Measurements from ENCODE around the gene EXTL2. TPM values are rescaled to one million over a fixed set of nuclear protein-coding genes. Genes with fewer than 3 reads are reported as not detected.

The EXTL2 gene
- total and polyA plus RNA-seq, 2 donors (not counting 1 experiment from before 2014, with no cell fraction given), result 1.7 to 4.6 TPM

- no peak for ATAC-seq (ENCODE audit: low read depth)
- WGBS (ENCODE audit: insufficient coverage), result 100% methylated on average over 2 of the region's 4 CpGs
- no peak overlapping the region for H3K4me2 ChIP-seq (replicated peaks; ENCODE audit: low read depth, low read length, poor library complexity, severe bottlenecking)
- H3K9ac ChIP-seq (ENCODE audit: low read length), result no peak overlapping the region
- intact Hi-C loops (cut with micrococcal nuclease), result no loop called here
- no peaks in the 10 kb centered on the region for H3K79me2 ChIP-seq (ENCODE audit: control insufficient read depth, insufficient read depth, low read length)
- no peaks in the 10 kb centered on the region for H3K4me1 ChIP-seq (ENCODE audit: control insufficient read depth in 2 of 2, insufficient read depth in 2 of 2, low read length in 2 of 2)
- H3K4me3 Mint-ChIP-seq, result no peak overlapping the region
- H3K27me3 ChIP-seq (replicated peaks in 1 of 4; ENCODE audit: control extremely low read depth in 1 of 4, control insufficient read depth in 3 of 4, insufficient read depth in 4 of 4, low read length in 3 of 4), result no peaks in the 10 kb centered on the region
- peaks cover 0 to 1% (median under 1%) of the 10 kb centered on the region in 3 donors for H3K9me3 ChIP-seq (ENCODE audit: control extremely low read depth in 1 of 3, control insufficient read depth in 2 of 3, insufficient read depth in 1 of 3, low read length in 2 of 3)
- no peaks in the 10 kb centered on the region for H3K27me3 Mint-ChIP-seq
- H3K27ac Mint-ChIP-seq, result no peak overlapping the region
- POLR2A ChIA-PET, result no interaction called here
- H3K36me3 ChIP-seq (replicated peaks in 1 of 2; ENCODE audit: control extremely low read depth in 1 of 2, control insufficient read depth in 1 of 2, extremely low read depth in 1 of 2, insufficient read depth in 2 of 2, low read length in 1 of 2), result peaks cover 0 to 2% of the 10 kb centered on the region in 2 experiments
- H3K9me3 Mint-ChIP-seq (ENCODE audit: insufficient read depth), result no peaks in the 10 kb centered on the region
- H3K4me3 ChIP-seq (ENCODE audit: control extremely low read depth in 1 of 5, extremely low read depth in 1 of 5, insufficient read depth in 1 of 5, low read depth in 2 of 5, low read length in 4 of 5), result no peak overlapping the region
- CTCF ChIA-PET, result no interaction called here
- no peaks in the 10 kb centered on the region for H4K20me1 ChIP-seq (ENCODE audit: control insufficient read depth, insufficient read depth, low read length, poor library complexity, severe bottlenecking)
- DNase-seq, result no peak
- no peaks in the 10 kb centered on the region for H3K4me1 Mint-ChIP-seq
- TF ChIP-seq, protein P1, sequence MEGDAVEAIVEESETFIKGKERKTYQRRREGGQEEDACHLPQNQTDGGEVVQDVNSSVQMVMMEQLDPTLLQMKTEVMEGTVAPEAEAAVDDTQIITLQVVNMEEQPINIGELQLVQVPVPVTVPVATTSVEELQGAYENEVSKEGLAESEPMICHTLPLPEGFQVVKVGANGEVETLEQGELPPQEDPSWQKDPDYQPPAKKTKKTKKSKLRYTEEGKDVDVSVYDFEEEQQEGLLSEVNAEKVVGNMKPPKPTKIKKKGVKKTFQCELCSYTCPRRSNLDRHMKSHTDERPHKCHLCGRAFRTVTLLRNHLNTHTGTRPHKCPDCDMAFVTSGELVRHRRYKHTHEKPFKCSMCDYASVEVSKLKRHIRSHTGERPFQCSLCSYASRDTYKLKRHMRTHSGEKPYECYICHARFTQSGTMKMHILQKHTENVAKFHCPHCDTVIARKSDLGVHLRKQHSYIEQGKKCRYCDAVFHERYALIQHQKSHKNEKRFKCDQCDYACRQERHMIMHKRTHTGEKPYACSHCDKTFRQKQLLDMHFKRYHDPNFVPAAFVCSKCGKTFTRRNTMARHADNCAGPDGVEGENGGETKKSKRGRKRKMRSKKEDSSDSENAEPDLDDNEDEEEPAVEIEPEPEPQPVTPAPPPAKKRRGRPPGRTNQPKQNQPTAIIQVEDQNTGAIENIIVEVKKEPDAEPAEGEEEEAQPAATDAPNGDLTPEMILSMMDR (IDR thresholded peaks at IDR 0.05), result no peak
- TF ChIP-seq EZH2 (IDR thresholded peaks at IDR 0.05; ENCODE audit: borderline replicate concordance, insufficient read depth, low read depth, low read length, poor library complexity, severe bottlenecking), result no peak
- no peak overlapping the region for H3K27ac ChIP-seq (ENCODE audit: low read length in 2 of 2)
- no peak overlapping the region for H2AFZ ChIP-seq (ENCODE audit: insufficient read depth, low read depth, low read length, poor library complexity, severe bottlenecking)
These were observed 10.7 kb downstream of the EXTL2 start for GRCh38 chr1:100883963-100884362.

DNA sequence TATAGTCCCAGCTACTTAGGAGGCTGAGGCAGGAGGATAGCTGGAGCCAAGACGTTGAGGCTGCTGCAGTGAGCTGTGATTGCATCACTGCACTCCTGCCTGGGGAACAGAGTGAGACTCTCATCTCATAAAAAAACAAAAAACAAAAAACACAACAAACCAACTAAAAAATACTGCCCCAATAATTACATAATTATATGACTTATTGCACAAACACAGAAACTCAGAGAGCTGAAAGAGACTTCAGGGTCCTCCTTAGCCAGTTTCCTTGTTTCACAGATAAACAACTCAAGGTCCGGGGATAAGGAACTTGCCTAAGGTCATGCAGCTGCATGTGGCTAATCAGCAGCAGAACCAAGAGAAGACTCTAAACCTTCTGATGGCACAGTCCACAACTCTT is 11.9 kb downstream of the EXTL2 start:
- Mint-ChIP-seq H3K9me3 (ENCODE audit: insufficient read depth) (no peaks in the 10 kb centered on the region), H3K27ac (no peak overlapping the region), H3K27me3 (no peaks in the 10 kb centered on the region), H3K4me1 (no peaks in the 10 kb centered on the region), H3K4me3 (no peak overlapping the region)
- TF ChIP-seq, protein P1 (IDR thresholded peaks at IDR 0.05), result no peak
- no peak for TF ChIP-seq EZH2 (IDR thresholded peaks at IDR 0.05; ENCODE audit: borderline replicate concordance, insufficient read depth, low read depth, low read length, poor library complexity, severe bottlenecking)
- Histone ChIP-seq H2AFZ (ENCODE audit: insufficient read depth, low read depth, low read length, poor library complexity, severe bottlenecking) (no peak overlapping the region), H3K4me1 (ENCODE audit: control insufficient read depth in 2 of 2, insufficient read depth in 2 of 2, low read length in 2 of 2) (no peaks in the 10 kb centered on the region), H3K9ac (ENCODE audit: low read length) (no peak overlapping the region), H3K36me3 (replicated peaks in 1 of 2; ENCODE audit: control extremely low read depth in 1 of 2, control insufficient read depth in 1 of 2, extremely low read depth in 1 of 2, insufficient read depth in 2 of 2, low read length in 1 of 2) (peaks cover 0 to 2% of the 10 kb centered on the region in 2 experiments), H3K9me3 (ENCODE audit: control extremely low read depth in 1 of 3, control insufficient read depth in 2 of 3, insufficient read depth in 1 of 3, low read length in 2 of 3) (no peaks in the 10 kb centered on the region), H4K20me1 (ENCODE audit: control insufficient read depth, insufficient read depth, low read length, poor library complexity, severe bottlenecking) (no peaks in the 10 kb centered on the region), H3K4me3 (ENCODE audit: control extremely low read depth in 1 of 5, extremely low read depth in 1 of 5, insufficient read depth in 1 of 5, low read depth in 2 of 5, low read length in 4 of 5) (no peak overlapping the region), H3K27me3 (replicated peaks in 1 of 4; ENCODE audit: control extremely low read depth in 1 of 4, control insufficient read depth in 3 of 4, insufficient read depth in 4 of 4, low read length in 3 of 4) (no peaks in the 10 kb centered on the region), H3K27ac (ENCODE audit: low read length in 2 of 2) (no peak overlapping the region), H3K4me2 (replicated peaks; ENCODE audit: low read depth, low read length, poor library complexity, severe bottlenecking) (no peak overlapping the region), H3K79me2 (ENCODE audit: control insufficient read depth, insufficient read depth, low read length) (no peaks in the 10 kb centered on the region)
- intact Hi-C loops (cut with micrococcal nuclease), result no loop called here
- no peak for DNase-seq
- ChIA-PET POLR2A (no interaction called here), CTCF (no interaction called here)
- WGBS (ENCODE audit: insufficient coverage), result 76% methylated on average over 2 of the region's 2 CpGs
- ATAC-seq (ENCODE audit: low read depth), result no peak

All from B cell (primary cell).